Thyroid gland (tissue), 4 donors: ENCODE data around the gene CHMP4B. TPM values are rescaled to one million over a fixed set of nuclear protein-coding genes. Genes with fewer than 3 reads are reported as not detected.

Experiments
- DNase-seq, 2 donors: peaks; one replicate each; pipeline ENCODE4 v3.0.0-alpha.2; 2019
- H3K27ac ChIP-seq, 3 donors: fragments of 200-600 bp; sonication (generic); 1 replicate in 2 of 3; 2 replicates in 1 of 3; pipeline ENCODE4 v1.5.1; 2016 to 2019; ENCODE audit warnings: mild to moderate bottlenecking in 1 of 3, moderate library complexity in 1 of 3
- H3K27me3 ChIP-seq: fragments of 200-600 bp; sonication (generic); one replicate; pipeline ENCODE4 v1.5.1; 2019
- H3K36me3 ChIP-seq, 2 donors: fragments of 200-600 bp; sonication (generic); one replicate each; pipeline ENCODE4 v1.5.1; 2016 to 2019
- H3K4me1 ChIP-seq, 2 donors: fragments of 200-600 bp; sonication (generic); one replicate each; pipeline ENCODE4 v1.5.1; 2017 to 2019
- H3K4me3 ChIP-seq, 3 donors: fragments of 200-600 bp; sonication (generic); replicated peaks in 1 of 3; 1 replicate in 2 of 3; 2 replicates in 1 of 3; pipeline ENCODE4 v1.5.1; 2016; ENCODE audit warnings: mild to moderate bottlenecking in 1 of 3
- H3K9me3 ChIP-seq: fragments of 200-600 bp; sonication (generic); one replicate; pipeline ENCODE4 v1.5.1; 2017
- POLR2A ChIP-seq, 2 donors: fragments of 450-650 bp; IDR thresholded peaks; one replicate each; pipeline ENCODE4 v1.6.1; 2017; ENCODE audit warnings: antibody characterized with exemption in 2 of 2, mild to moderate bottlenecking in 2 of 2, moderate library complexity in 1 of 2
- WGBS, 2 donors: methylation state at CpG; one replicate each; pipeline ENCODE4 v1.1.5; 2017; 5-methylcytosine and 5-hydroxymethylcytosine counted together
- intact Hi-C: fragments of 100-400 bp; cut with DNase I; formaldehyde crosslinking; loops from one replicate; pipeline ENCODE4 v1.15.1; 2023
- total RNA-seq, 4 donors: library from RNA; depleted of rRNA; stranded (reverse); fragments of >200 nt; gene quantifications; one replicate each; pipeline ENCODE4 v1.2.3, GENCODE V29; 2016
- TF ChIP-seq, protein P1 (sequence below), 6 experiments: fragments of 200-600 bp in 3 of 6; fragments of 450-650 bp in 3 of 6; sonication (generic) in 3 of 6; IDR thresholded peaks; one replicate each; pipeline ENCODE4 v1.5.1; 2016 to 2019; ENCODE audit warnings: antibody characterized with exemption in 6 of 6, mild to moderate bottlenecking in 2 of 6, inconsistent platforms in 1 of 6, moderate library complexity in 1 of 6

CHMP4B gene
- total RNA-seq, 4 donors from 2014 or later = 70.3 to 93.5 (median 85.7) TPM

DNA sequence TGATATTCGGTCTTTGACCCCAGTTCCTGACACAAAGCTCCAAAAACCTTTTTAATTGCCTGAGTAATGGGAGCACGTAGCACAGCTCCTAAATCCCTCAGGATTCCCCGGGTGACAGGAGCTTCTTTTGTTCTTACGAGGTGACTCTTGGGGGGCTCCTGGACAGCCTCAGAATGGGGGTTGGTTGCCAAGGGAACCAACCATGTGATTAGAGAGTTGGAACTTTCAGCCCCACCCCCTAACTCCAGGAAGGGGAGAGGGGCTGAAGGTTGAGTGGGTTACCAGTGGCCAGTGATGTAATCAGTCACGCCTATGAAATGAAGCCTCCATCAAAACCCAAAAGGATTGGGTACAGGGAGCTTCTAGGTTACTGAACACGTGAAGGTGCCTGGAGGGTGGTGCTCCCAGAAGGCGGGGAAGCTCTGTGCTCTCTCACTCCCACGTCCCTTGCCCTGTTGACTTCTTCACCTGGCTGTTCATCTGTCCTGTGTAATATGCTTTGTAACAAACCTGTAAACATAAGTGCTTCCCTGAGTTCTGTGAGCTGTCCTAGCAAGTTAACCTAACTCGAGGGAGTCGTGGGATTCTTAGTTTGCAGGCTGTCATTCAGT, 89.5 kb downstream of the CHMP4B start:
- WGBS, 2 donors = 68 to 79% methylated on average over 10 of the region's 10 CpGs
- TF ChIP-seq, protein P1, sequence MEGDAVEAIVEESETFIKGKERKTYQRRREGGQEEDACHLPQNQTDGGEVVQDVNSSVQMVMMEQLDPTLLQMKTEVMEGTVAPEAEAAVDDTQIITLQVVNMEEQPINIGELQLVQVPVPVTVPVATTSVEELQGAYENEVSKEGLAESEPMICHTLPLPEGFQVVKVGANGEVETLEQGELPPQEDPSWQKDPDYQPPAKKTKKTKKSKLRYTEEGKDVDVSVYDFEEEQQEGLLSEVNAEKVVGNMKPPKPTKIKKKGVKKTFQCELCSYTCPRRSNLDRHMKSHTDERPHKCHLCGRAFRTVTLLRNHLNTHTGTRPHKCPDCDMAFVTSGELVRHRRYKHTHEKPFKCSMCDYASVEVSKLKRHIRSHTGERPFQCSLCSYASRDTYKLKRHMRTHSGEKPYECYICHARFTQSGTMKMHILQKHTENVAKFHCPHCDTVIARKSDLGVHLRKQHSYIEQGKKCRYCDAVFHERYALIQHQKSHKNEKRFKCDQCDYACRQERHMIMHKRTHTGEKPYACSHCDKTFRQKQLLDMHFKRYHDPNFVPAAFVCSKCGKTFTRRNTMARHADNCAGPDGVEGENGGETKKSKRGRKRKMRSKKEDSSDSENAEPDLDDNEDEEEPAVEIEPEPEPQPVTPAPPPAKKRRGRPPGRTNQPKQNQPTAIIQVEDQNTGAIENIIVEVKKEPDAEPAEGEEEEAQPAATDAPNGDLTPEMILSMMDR (IDR thresholded peaks at IDR 0.05) = no peak
- TF ChIP-seq POLR2A (IDR thresholded peaks at IDR 0.05) = no peak
- Histone ChIP-seq H3K4me3 (no peak overlapping the region), H3K27me3 (no peaks in the 10 kb centered on the region), H3K27ac (no peak overlapping the region), H3K4me1 (no peaks in the 10 kb centered on the region), H3K9me3 (no peaks in the 10 kb centered on the region), H3K36me3 (no peaks in the 10 kb centered on the region)
- no peak for DNase-seq
- intact Hi-C loops = no loop called here

DNA sequence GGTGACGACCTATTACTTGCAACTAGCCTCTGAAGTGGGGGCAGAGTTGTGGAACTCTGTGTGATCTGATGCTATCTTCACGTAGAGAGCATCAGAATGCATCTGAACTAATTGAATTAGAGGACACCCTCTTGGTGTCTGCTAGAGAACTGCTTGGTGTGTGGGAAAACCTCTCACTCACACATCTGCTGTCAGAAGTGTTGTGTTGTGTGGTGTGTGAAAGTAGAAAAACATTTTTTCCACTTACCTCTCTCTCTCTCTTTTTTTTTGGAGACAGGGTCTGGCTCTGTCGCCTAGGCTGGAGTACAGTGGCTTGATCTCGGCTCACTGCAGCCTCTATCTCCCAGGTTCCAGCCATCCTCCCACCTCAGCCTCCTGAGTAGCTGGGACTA, 90.0 kb downstream of the CHMP4B start:
- no peak for DNase-seq
- intact Hi-C loops = no loop called here
- TF ChIP-seq, protein P1 (IDR thresholded peaks at IDR 0.05) = no peak
- no peak for TF ChIP-seq POLR2A (IDR thresholded peaks at IDR 0.05)
- H3K4me1 ChIP-seq = no peaks in the 10 kb centered on the region
- H3K27me3 ChIP-seq = no peaks in the 10 kb centered on the region
- H3K27ac ChIP-seq = no peak overlapping the region
- H3K4me3 ChIP-seq = no peak overlapping the region
- no peaks in the 10 kb centered on the region for H3K36me3 ChIP-seq
- no peaks in the 10 kb centered on the region for H3K9me3 ChIP-seq
- 79 to 85% methylated on average over 4 of the region's 4 CpGs for WGBS, 2 donors

DNA sequence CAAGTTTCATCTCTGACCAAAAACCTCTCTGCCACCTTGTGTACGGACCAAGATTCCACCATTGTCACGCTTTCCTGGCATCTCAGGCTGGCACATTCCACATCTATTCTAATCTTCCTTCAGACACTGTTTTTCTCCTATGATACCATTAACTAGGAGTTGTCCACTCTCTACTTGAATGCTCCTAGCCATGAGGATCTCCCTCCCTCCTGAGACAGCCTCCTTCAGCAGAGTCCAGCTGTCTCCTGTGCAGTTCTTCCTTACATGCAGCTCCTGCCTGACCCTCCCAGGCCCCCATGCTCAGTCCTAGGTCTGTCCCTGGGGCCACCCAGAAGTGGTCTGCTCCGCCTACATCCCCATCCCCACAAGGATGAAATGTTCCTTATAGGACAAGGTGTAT, 90.9 kb downstream of the CHMP4B start:
- H3K36me3 ChIP-seq = no peaks in the 10 kb centered on the region
- intact Hi-C loops = no loop called here
- WGBS, 2 donors = 93 to 97% methylated on average over 3 of the region's 3 CpGs

More for the DNA sequence above, 90.9 kb downstream of the CHMP4B start:
- Histone ChIP-seq H3K4me1 (no peaks in the 10 kb centered on the region), H3K27me3 (no peaks in the 10 kb centered on the region), H3K27ac (no peak overlapping the region), H3K9me3 (no peaks in the 10 kb centered on the region), H3K4me3 (no peak overlapping the region)
- DNase-seq = no peak
- TF ChIP-seq, protein P1 (IDR thresholded peaks at IDR 0.05) = no peak
- TF ChIP-seq POLR2A (IDR thresholded peaks at IDR 0.05) = no peak

Other genes with a start within 250 kb of the CHMP4B start
- gene C20orf144, start 149.0 kb upstream of the CHMP4B start, total RNA-seq = under 1 TPM in 1 of 4 donors, not detected in 3; 0.13 TPM
- 1 to 10 TPM; 2.1 to 3.9 (median 2.6) TPM for gene ACTL10, start 144.4 kb upstream of the CHMP4B start, total RNA-seq
- gene NECAB3, start 136.9 kb upstream of the CHMP4B start, total RNA-seq = 10 to 100 TPM; 65.2 to 99.8 (median 73.4) TPM
- under 1 TPM in 3 of 4 donors, not detected in 1; 0.42 to 0.89 (median 0.67) TPM for gene E2F1, start 125.0 kb upstream of the CHMP4B start, total RNA-seq
- gene PXMP4, start 91.0 kb upstream of the CHMP4B start, total RNA-seq = 10 to 100 TPM; 17.7 to 31.2 (median 22.0) TPM
- 1 to 10 TPM; 1.1 to 3.5 (median 2.8) TPM for gene ZNF341, start 79.4 kb upstream of the CHMP4B start, total RNA-seq
- 100 to 1,000 TPM; 124 to 208 (median 151) TPM for gene RALY, start 182.6 kb downstream of the CHMP4B start, total RNA-seq